ENCODE data around the gene FKBP3. TPM values are rescaled to one million over a fixed set of nuclear protein-coding genes. Genes with fewer than 3 reads are reported as not detected.
"Not testable (repeated sequence)": the region's sequence is repeated elsewhere in the genome, so short reads cannot be mapped to it uniquely, and the experiment has no call there.

FKBP3 gene
- total and polyA plus RNA-seq, 9 donors: 59.4 to 131 (median 117) TPM

- DNase-seq: no peak
Observed at GRCh38 chr14:45089813-45090212, 44.5 kb downstream of the FKBP3 start.

GRCh38 chr14:45084946-45085346 lies 49.3 kb downstream of the FKBP3 start:
- no peaks in the 10 kb centered on the region for H3K36me3 ChIP-seq (ENCODE audit: control insufficient read depth, insufficient read depth, low read length)
- WGBS (ENCODE audit: insufficient coverage): no CpG with 5 or more reads among the region's 4 CpGs
- H3K4me3 ChIP-seq (ENCODE audit: low read length): peak overlapping the region; percentile 65
- DNase-seq: peak; percentile 34
- H3K9me3 ChIP-seq (replicated peaks; ENCODE audit: control insufficient read depth, low read depth, low read length): no peaks in the 10 kb centered on the region
- no peaks in the 10 kb centered on the region for H3K27me3 ChIP-seq (ENCODE audit: control insufficient read depth, insufficient read depth, low read length)
- peaks cover 10% of the 10 kb centered on the region for H3K4me1 ChIP-seq (ENCODE audit: control insufficient read depth, insufficient read depth, low read length)
- H3K27ac ChIP-seq (ENCODE audit: low read length): peak overlapping the region; percentile 74

More at GRCh38 chr14:45089813-45090212, 44.5 kb downstream of the FKBP3 start:
- Histone ChIP-seq H3K4me3 (ENCODE audit: low read length) (no peak overlapping the region), H3K27me3 (ENCODE audit: control insufficient read depth, insufficient read depth, low read length) (no peaks in the 10 kb centered on the region), H3K4me1 (ENCODE audit: control insufficient read depth, insufficient read depth, low read length) (peaks cover 6% of the 10 kb centered on the region), H3K27ac (ENCODE audit: low read length) (no peak overlapping the region), H3K9me3 (replicated peaks; ENCODE audit: control insufficient read depth, low read depth, low read length) (no peaks in the 10 kb centered on the region), H3K36me3 (ENCODE audit: control insufficient read depth, insufficient read depth, low read length) (no peaks in the 10 kb centered on the region)
- WGBS (ENCODE audit: insufficient coverage): no CpG with 5 or more reads among the region's 1 CpG

GRCh38 chr14:45083976-45084722 lies 50.1 kb downstream of the FKBP3 start, which contains the start of gene PRPF39:
TSS of gene PRPF39 (plus strand) at chr14:45084116. CDS start at chr14:45095240, 11,124 bp downstream.
- DNase-seq: peak; percentile 98
- 0% methylated on average over 34 of the region's 49 CpGs for WGBS (ENCODE audit: insufficient coverage)
- Histone ChIP-seq H3K9me3 (replicated peaks; ENCODE audit: control insufficient read depth, low read depth, low read length) (no peaks in the 10 kb centered on the region), H3K4me1 (ENCODE audit: control insufficient read depth, insufficient read depth, low read length) (peaks cover 10% of the 10 kb centered on the region), H3K36me3 (ENCODE audit: control insufficient read depth, insufficient read depth, low read length) (no peaks in the 10 kb centered on the region), H3K4me3 (ENCODE audit: low read length) (peak within 1 kb of the TSS; percentile 65), H3K27me3 (ENCODE audit: control insufficient read depth, insufficient read depth, low read length) (no peaks in the 10 kb centered on the region), H3K27ac (ENCODE audit: low read length) (peak within 1 kb of the TSS; percentile 90)

GRCh38 chr14:45083617-45083975 lies 50.7 kb downstream of the FKBP3 start:
- H3K36me3 ChIP-seq (ENCODE audit: control insufficient read depth, insufficient read depth, low read length): no peaks in the 10 kb centered on the region
- peaks cover 10% of the 10 kb centered on the region for H3K4me1 ChIP-seq (ENCODE audit: control insufficient read depth, insufficient read depth, low read length)
- H3K27me3 ChIP-seq (ENCODE audit: control insufficient read depth, insufficient read depth, low read length): no peaks in the 10 kb centered on the region
- peak overlapping the region; percentile 65 for H3K4me3 ChIP-seq (ENCODE audit: low read length)
- no peak for DNase-seq
- H3K9me3 ChIP-seq (replicated peaks; ENCODE audit: control insufficient read depth, low read depth, low read length): no peaks in the 10 kb centered on the region
- H3K27ac ChIP-seq (ENCODE audit: low read length): peak overlapping the region; percentile 74
- whole genome bisulfite sequencing (ENCODE audit: insufficient coverage): 0% methylated on average over 5 of the region's 10 CpGs

GRCh38 chr14:45082420-45082819 lies 51.9 kb downstream of the FKBP3 start:
- Histone ChIP-seq H3K36me3 (ENCODE audit: control insufficient read depth, insufficient read depth, low read length) (no peaks in the 10 kb centered on the region), H3K4me3 (ENCODE audit: low read length) (no peak overlapping the region), H3K27ac (ENCODE audit: low read length) (no peak overlapping the region), H3K9me3 (replicated peaks; ENCODE audit: control insufficient read depth, low read depth, low read length) (no peaks in the 10 kb centered on the region), H3K27me3 (ENCODE audit: control insufficient read depth, insufficient read depth, low read length) (no peaks in the 10 kb centered on the region), H3K4me1 (ENCODE audit: control insufficient read depth, insufficient read depth, low read length) (peaks cover 10% of the 10 kb centered on the region)
- WGBS (ENCODE audit: insufficient coverage): no CpG with 5 or more reads among the region's 2 CpGs
- DNase-seq: no peak

- H3K4me1 ChIP-seq (ENCODE audit: control insufficient read depth, insufficient read depth, low read length); H3K36me3 ChIP-seq (ENCODE audit: control insufficient read depth, insufficient read depth, low read length); H3K27ac ChIP-seq (ENCODE audit: low read length); H3K9me3 ChIP-seq (replicated peaks; ENCODE audit: control insufficient read depth, low read depth, low read length); H3K4me3 ChIP-seq (ENCODE audit: low read length); H3K27me3 ChIP-seq (ENCODE audit: control insufficient read depth, insufficient read depth, low read length); DNase-seq: not testable (repeated sequence)
- no CpG with 5 or more reads among the region's 3 CpGs for WGBS (ENCODE audit: insufficient coverage)
Observed at GRCh38 chr14:45081096-45081495, 53.2 kb downstream of the FKBP3 start.

- H3K4me1 ChIP-seq (ENCODE audit: control insufficient read depth, insufficient read depth, low read length); H3K27ac ChIP-seq (ENCODE audit: low read length): not testable (repeated sequence)
- WGBS (ENCODE audit: insufficient coverage): 95% methylated on average over 27 of the region's 40 CpGs
Observed at GRCh38 chr14:45080416-45080968, 53.8 kb downstream of the FKBP3 start.

GRCh38 chr14:45078323-45078722 lies 56.0 kb downstream of the FKBP3 start:
- no peaks in the 10 kb centered on the region for H3K27me3 ChIP-seq (ENCODE audit: control insufficient read depth, insufficient read depth, low read length)
- DNase-seq: no peak
- H3K36me3 ChIP-seq (ENCODE audit: control insufficient read depth, insufficient read depth, low read length): no peaks in the 10 kb centered on the region
- no peaks in the 10 kb centered on the region for H3K9me3 ChIP-seq (replicated peaks; ENCODE audit: control insufficient read depth, low read depth, low read length)
- H3K27ac ChIP-seq (ENCODE audit: low read length): no peak overlapping the region
- H3K4me3 ChIP-seq (ENCODE audit: low read length): no peak overlapping the region
- peaks cover 2% of the 10 kb centered on the region for H3K4me1 ChIP-seq (ENCODE audit: control insufficient read depth, insufficient read depth, low read length)
- WGBS (ENCODE audit: insufficient coverage): no CpG with 5 or more reads among the region's 1 CpG

More at GRCh38 chr14:45080416-45080968, 53.8 kb downstream of the FKBP3 start:
- H3K9me3 ChIP-seq (replicated peaks; ENCODE audit: control insufficient read depth, low read depth, low read length); H3K36me3 ChIP-seq (ENCODE audit: control insufficient read depth, insufficient read depth, low read length); H3K4me3 ChIP-seq (ENCODE audit: low read length); DNase-seq; H3K27me3 ChIP-seq (ENCODE audit: control insufficient read depth, insufficient read depth, low read length): not testable (repeated sequence)

GRCh38 chr14:45073231-45073879 lies 60.9 kb downstream of the FKBP3 start:
- H3K4me1 ChIP-seq (ENCODE audit: control insufficient read depth, insufficient read depth, low read length): no peaks in the 10 kb centered on the region
- no peaks in the 10 kb centered on the region for H3K27me3 ChIP-seq (ENCODE audit: control insufficient read depth, insufficient read depth, low read length)
- H3K27ac ChIP-seq (ENCODE audit: low read length): no peak overlapping the region
- H3K4me3 ChIP-seq (ENCODE audit: low read length): no peak overlapping the region
- H3K9me3 ChIP-seq (replicated peaks; ENCODE audit: control insufficient read depth, low read depth, low read length): no peaks in the 10 kb centered on the region
- H3K36me3 ChIP-seq (ENCODE audit: control insufficient read depth, insufficient read depth, low read length): peaks cover 8% of the 10 kb centered on the region
- no CpG with 5 or more reads among the region's 5 CpGs for WGBS (ENCODE audit: insufficient coverage)
- no peak for DNase-seq

- peaks cover 8% of the 10 kb centered on the region for H3K36me3 ChIP-seq (ENCODE audit: control insufficient read depth, insufficient read depth, low read length)
- 95% methylated on average over 5 of the region's 6 CpGs for WGBS (ENCODE audit: insufficient coverage)
- no peaks in the 10 kb centered on the region for H3K4me1 ChIP-seq (ENCODE audit: control insufficient read depth, insufficient read depth, low read length)
- H3K27ac ChIP-seq (ENCODE audit: low read length): no peak overlapping the region
- no peak for DNase-seq
- no peaks in the 10 kb centered on the region for H3K27me3 ChIP-seq (ENCODE audit: control insufficient read depth, insufficient read depth, low read length)
- H3K9me3 ChIP-seq (replicated peaks; ENCODE audit: control insufficient read depth, low read depth, low read length): no peaks in the 10 kb centered on the region
- H3K4me3 ChIP-seq (ENCODE audit: low read length): no peak overlapping the region
Observed at GRCh38 chr14:45072126-45072525, 62.2 kb downstream of the FKBP3 start.

Measured in muscle of leg (tissue), 11 donors.